Right lobe of liver (tissue), 6 donors: ENCODE data around the gene RFFL. TPM values are rescaled to one million over a fixed set of nuclear protein-coding genes. Genes with fewer than 3 reads are reported as not detected.

Source experiments
- ATAC-seq, 4 donors: fragments of 200-7000 bp; cut with Tn5 transposase; one replicate each; pipeline ENCODE4 v1.9.1; 2020; ENCODE audit warnings: mild to moderate bottlenecking in 4 of 4, moderate library complexity in 4 of 4
- DNase-seq, 3 donors: peaks; one replicate each; pipeline ENCODE4 v3.0.0-alpha.2; 2020
- H3K27ac ChIP-seq, 3 donors: fragments of 200-600 bp; one replicate each; pipeline ENCODE4 v1.8.0; 2022
- H3K27me3 ChIP-seq, 2 donors: fragments of 200-600 bp; one replicate each; pipeline ENCODE4 v1.8.0; 2022
- H3K36me3 ChIP-seq, 4 donors: fragments of 200-600 bp; sonication (generic) in 1 of 4; one replicate each; pipeline versions ENCODE4 v1.5.1 to v1.8.0; 2017 to 2022; ENCODE audit warnings: control low read depth in 1 of 4
- H3K4me1 ChIP-seq, 4 donors: fragments of 200-600 bp; sonication (generic) in 1 of 4; one replicate each; pipeline versions ENCODE4 v1.5.1 to v1.8.0; 2017 to 2022; ENCODE audit warnings: control low read depth in 1 of 4
- H3K4me3 ChIP-seq, 3 donors: fragments of 200-600 bp; one replicate each; pipeline ENCODE4 v1.8.0; 2022
- H3K9me3 ChIP-seq, 4 donors: fragments of 200-600 bp; sonication (generic) in 1 of 4; one replicate each; pipeline versions ENCODE4 v1.5.1 to v1.8.0; 2017 to 2022; ENCODE audit warnings: control low read depth in 1 of 4
- POLR2A ChIP-seq: fragments of 450-650 bp; IDR thresholded peaks from one replicate; pipeline ENCODE4 v1.6.1; 2017; ENCODE audit warnings: antibody characterized with exemption, mild to moderate bottlenecking
- WGBS: methylation state at CpG from one replicate; pipeline ENCODE4 v1.1.6; 2018; ENCODE audit warnings: low coverage, low lambda C conversion rate; ENCODE audit not compliant: insufficient coverage; ENCODE audit errors: missing lambda C conversion rate; 5-methylcytosine and 5-hydroxymethylcytosine counted together
- intact Hi-C, 2 donors: fragments of 100-400 bp; cut with DNase I; formaldehyde crosslinking; loops; one replicate each; pipeline versions ENCODE4 v1.11.2 to v1.14.1; 2022
- small RNA-seq, 2 experiments: library from RNA; depleted of rRNA; stranded (forward); fragments of <200 nt; gene quantifications; one replicate each; pipeline ENCODE3, GENCODE V24; 2016
- total RNA-seq, 6 experiments: library from RNA; depleted of rRNA in 2 of 6; stranded (reverse); fragments of >200 nt in 2 of 6; fragmentation: NEBNext Ultra II Directional in 3 of 6; extraction: Animal tissue kit (Norgen Biotek cat#: 25700) in 3 of 6; gene quantifications; one replicate each; pipeline versions ENCODE4 v1.1.0 to v1.2.4, GENCODE V29; 2016 to 2023
- TF ChIP-seq, protein P1 (sequence below), 4 donors: fragments of 200-600 bp in 3 of 4; fragments of 450-650 bp in 1 of 4; IDR thresholded peaks; one replicate each; pipeline versions ENCODE4 v1.5.1 to v1.8.0; 2016 to 2022; ENCODE audit warnings: antibody characterized with exemption in 4 of 4, mild to moderate bottlenecking in 2 of 4
- donor health status: DM: no; HTN: yes; CAD: no.
- donor health status: DM: no; HTN: no; CAD: no.
- donor health status: DM: no; HTN: no; CAD: no.
- donor health status: DM: no; HTN: yes; CAD: no.
- donor health status: DM: no; HTN: yes; CAD: no.

RFFL gene
- total RNA-seq, 6 experiments from 2014 or later: 29.0 to 39.0 (median 34.1) TPM

DNA sequence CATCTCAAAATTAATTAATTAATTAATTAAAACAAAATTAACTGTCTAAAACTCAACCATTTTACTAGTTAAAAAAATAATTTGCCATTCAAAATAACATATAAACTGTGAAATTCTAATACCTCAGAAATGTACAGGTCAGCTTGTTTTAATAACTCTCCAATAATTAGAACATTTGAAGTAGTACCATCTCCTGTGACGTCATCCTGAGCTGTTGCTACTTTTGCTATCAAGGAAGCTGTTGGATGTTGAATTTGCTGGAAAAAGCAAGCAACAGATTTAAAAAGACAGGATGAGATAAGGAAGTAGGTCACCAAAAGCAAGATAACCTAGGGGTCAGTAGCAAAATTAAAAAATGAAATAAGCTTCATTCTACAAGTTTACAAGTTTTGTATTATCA lies 105.1 kb downstream of the RFFL start:
- no peak for ATAC-seq
- Histone ChIP-seq H3K27me3 (no peaks in the 10 kb centered on the region), H3K4me1 (peaks cover 0 to 16% (median 3%) of the 10 kb centered on the region in 4 donors), H3K9me3 (no peaks in the 10 kb centered on the region), H3K27ac (no peak overlapping the region), H3K4me3 (no peak overlapping the region), H3K36me3 (no peaks in the 10 kb centered on the region)
- TF ChIP-seq, protein P1, sequence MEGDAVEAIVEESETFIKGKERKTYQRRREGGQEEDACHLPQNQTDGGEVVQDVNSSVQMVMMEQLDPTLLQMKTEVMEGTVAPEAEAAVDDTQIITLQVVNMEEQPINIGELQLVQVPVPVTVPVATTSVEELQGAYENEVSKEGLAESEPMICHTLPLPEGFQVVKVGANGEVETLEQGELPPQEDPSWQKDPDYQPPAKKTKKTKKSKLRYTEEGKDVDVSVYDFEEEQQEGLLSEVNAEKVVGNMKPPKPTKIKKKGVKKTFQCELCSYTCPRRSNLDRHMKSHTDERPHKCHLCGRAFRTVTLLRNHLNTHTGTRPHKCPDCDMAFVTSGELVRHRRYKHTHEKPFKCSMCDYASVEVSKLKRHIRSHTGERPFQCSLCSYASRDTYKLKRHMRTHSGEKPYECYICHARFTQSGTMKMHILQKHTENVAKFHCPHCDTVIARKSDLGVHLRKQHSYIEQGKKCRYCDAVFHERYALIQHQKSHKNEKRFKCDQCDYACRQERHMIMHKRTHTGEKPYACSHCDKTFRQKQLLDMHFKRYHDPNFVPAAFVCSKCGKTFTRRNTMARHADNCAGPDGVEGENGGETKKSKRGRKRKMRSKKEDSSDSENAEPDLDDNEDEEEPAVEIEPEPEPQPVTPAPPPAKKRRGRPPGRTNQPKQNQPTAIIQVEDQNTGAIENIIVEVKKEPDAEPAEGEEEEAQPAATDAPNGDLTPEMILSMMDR (IDR thresholded peaks at IDR 0.05): no peak
- no peak for TF ChIP-seq POLR2A
- intact Hi-C loops: no loop called here
- WGBS: 60% methylated on average over 1 of the region's 1 CpG
- no peak for DNase-seq

Small RNA genes within 50 kb of the gene (small RNA-seq; reads per million reads assigned to genes)
- gene AC004223.1: 0 reads per million in 2 experiments
- gene RNU6-840P: 0 reads per million in 2 experiments

Other genes starting within 250 kb of the RFFL start
- 1 to 10 TPM in 3 of 6 experiments, under 1 TPM in 3; 0.31 to 2.4 (median 1.1) TPM for gene CCT6B, start 102.2 kb downstream of the RFFL start, total RNA-seq
- 1 to 10 TPM; 4.5 to 6.5 (median 4.8) TPM for gene ZNF830, start 102.2 kb downstream of the RFFL start, total RNA-seq
- gene LIG3, start 83.2 kb downstream of the RFFL start, total RNA-seq: 10 to 100 TPM; 10.6 to 17.0 (median 12.2) TPM
- 1 to 10 TPM; 3.9 to 5.5 (median 4.3) TPM for gene RAD51D, start 56.2 kb upstream of the RFFL start, total RNA-seq
- gene FNDC8, start 57.9 kb upstream of the RFFL start, total RNA-seq: not detected
- 10 to 100 TPM in 1 of 6 experiments, 1 to 10 TPM in 5; 4.9 to 12.3 (median 5.9) TPM for gene NLE1, start 78.6 kb upstream of the RFFL start, total RNA-seq
- gene UNC45B, start 84.1 kb upstream of the RFFL start, total RNA-seq: under 1 TPM in 2 of 6 experiments, not detected in 4; 0.07 to 0.19 TPM
- gene SLC35G3, start 130.7 kb upstream of the RFFL start, total RNA-seq: not detected
- 1 to 10 TPM; 4.9 to 7.9 (median 5.5) TPM for gene SLFN5, start 179.4 kb upstream of the RFFL start, total RNA-seq